ENCODE measurements around the gene PHAX.

- TF ChIP-seq EZH2 (IDR thresholded peaks at IDR 0.05; ENCODE audit: insufficient read depth, poor library complexity, severe bottlenecking) = no peak
- no peak for TF ChIP-seq EZH2phosphoT487 (IDR thresholded peaks at IDR 0.05; ENCODE audit: insufficient read depth, low read depth)
Observed at GRCh38 chr5:126651013-126651577, 50.3 kb downstream of the PHAX start.

Data from GM23248 (cell line).